CD4-positive, alpha-beta T cell (primary cell): ENCODE measurements around the gene GPC6. TPM values are rescaled to one million over a fixed set of nuclear protein-coding genes. Genes with fewer than 3 reads are reported as not detected.

Source experiments
- ATAC-seq: fragments of 200-7000 bp; cut with Tn5 transposase; one replicate; pipeline ENCODE4 v1.10.0; 2022; ENCODE audit warnings: mild to moderate bottlenecking; ENCODE audit not compliant: poor library complexity
- CTCF ChIA-PET: fragments of 350-600 bp; sonication (Branson Sonifier 250); formaldehyde crosslinking; loops from one replicate; lab custom pipeline; 2021; ENCODE audit warnings: antibody characterized with exemption, inconsistent platforms; lab: Charles Lee
- POLR2A ChIA-PET: fragments of 350-600 bp; sonication (Branson Sonifier 250); formaldehyde crosslinking; loops from one replicate; lab custom pipeline; 2021; ENCODE audit warnings: antibody characterized with exemption, inconsistent platforms; lab: Charles Lee
- DNase-seq, 14 experiments: peaks; one replicate each; pipeline ENCODE4 v3.0.0-alpha.2; 2013 to 2020; ENCODE audit warnings: mixed read lengths in 2 of 14
- H3K27ac ChIP-seq, 2 donors: one replicate each; pipeline versions ENCODE4 v1.5.1 to v1.7.0; 2013; ENCODE audit warnings: low read length in 2 of 2, low read depth in 1 of 2, mild to moderate bottlenecking in 1 of 2
- H3K27me3 ChIP-seq, 2 experiments: 1 replicate in 1 of 2; 2 replicates in 1 of 2; pipeline versions ENCODE4 v1.6.1 to v1.7.0; 2013; ENCODE audit warnings: low read length in 2 of 2, control low read depth in 1 of 2, mild to moderate bottlenecking in 1 of 2, moderate library complexity in 1 of 2; ENCODE audit not compliant: insufficient read depth in 2 of 2, control insufficient read depth in 1 of 2
- H3K36me3 ChIP-seq: one replicate; pipeline ENCODE4 v1.6.1; 2013; ENCODE audit warnings: low read length, control low read depth; ENCODE audit not compliant: insufficient read depth
- H3K4me1 ChIP-seq: one replicate; pipeline ENCODE4 v1.6.1; 2013; ENCODE audit warnings: low read length, control low read depth; ENCODE audit not compliant: insufficient read depth
- H3K4me3 ChIP-seq: one replicate; pipeline ENCODE4 v1.5.1; 2013; ENCODE audit warnings: mild to moderate bottlenecking, low read length, moderate library complexity
- H3K9me3 ChIP-seq, 2 experiments: 1 replicate in 1 of 2; 2 replicates in 1 of 2; pipeline versions ENCODE4 v1.6.1 to v1.7.0; 2013; ENCODE audit warnings: low read length in 2 of 2, mild to moderate bottlenecking in 2 of 2, control low read depth in 1 of 2, moderate library complexity in 1 of 2; ENCODE audit not compliant: control insufficient read depth in 1 of 2, insufficient read depth in 1 of 2
- H3K27ac Mint-ChIP-seq: one replicate; pipeline ENCODE4 v1.8.0; 2020; ENCODE audit warnings: mixed read lengths
- H3K27me3 Mint-ChIP-seq: one replicate; pipeline ENCODE4 v1.8.0; 2021; ENCODE audit warnings: mixed read lengths
- H3K36me3 Mint-ChIP-seq: one replicate; pipeline ENCODE4 v1.8.0; 2021; ENCODE audit warnings: low read depth, mixed read lengths
- H3K4me1 Mint-ChIP-seq: one replicate; pipeline ENCODE4 v1.8.0; 2021; ENCODE audit warnings: low read depth, mixed read lengths
- H3K4me3 Mint-ChIP-seq: one replicate; pipeline ENCODE4 v1.8.0; 2020; ENCODE audit warnings: mild to moderate bottlenecking, mixed read lengths
- H3K9me3 Mint-ChIP-seq: one replicate; pipeline ENCODE4 v1.8.0; 2020; ENCODE audit warnings: mixed read lengths
- CTCF ChIP-seq: fragments of 200-600 bp; IDR thresholded peaks from one replicate; pipeline ENCODE4 v1.8.0; 2022; ENCODE audit warnings: antibody characterized with exemption, mild to moderate bottlenecking
- intact Hi-C, 2 experiments: fragments of 100-400 bp; cut with DNase I in 1 of 2; cut with micrococcal nuclease in 1 of 2; formaldehyde crosslinking; loops; one replicate each; pipeline versions ENCODE4 v1.15.1 to v1.9.0; 2023 to 2025; cut with DNase I, micrococcal nuclease
- total RNA-seq, 174 experiments: library from RNA in 2 of 174; stranded (reverse) in 2 of 174; gene quantifications; one replicate each; pipeline ENCODE4 v1.2.3 and lab custom pipeline; 2021 to 2026

Gene GPC6
- total RNA-seq, 2 experiments from 2014 or later = not detected

GRCh38 chr13:94395860-94396259 lies 1169.3 kb downstream of the GPC6 start:
- DNase-seq (no peak), ATAC-seq (no peak)
- Histone ChIP-seq H3K9me3 (no peaks in the 10 kb centered on the region), H3K36me3 (no peaks in the 10 kb centered on the region), H3K4me1 (no peaks in the 10 kb centered on the region), H3K27me3 (peaks cover 0 to 11% of the 10 kb centered on the region in 2 experiments), H3K27ac (no peak overlapping the region), H3K4me3 (no peak overlapping the region)
- Mint-ChIP-seq H3K9me3 (no peaks in the 10 kb centered on the region), H3K27ac (no peak overlapping the region), H3K36me3 (no peaks in the 10 kb centered on the region), H3K27me3 (peaks cover 17% of the 10 kb centered on the region), H3K4me3 (no peak overlapping the region), H3K4me1 (no peaks in the 10 kb centered on the region)
- TF ChIP-seq CTCF = no peak
- ChIA-PET CTCF (no interaction called here), POLR2A (interaction anchor here (0.5 kb wide), 1 partner anchor 64 kb away, joined by 3 read pairs; no protein-coding TSS in a partner anchor)
- intact Hi-C loops = no loop called here

DNA sequence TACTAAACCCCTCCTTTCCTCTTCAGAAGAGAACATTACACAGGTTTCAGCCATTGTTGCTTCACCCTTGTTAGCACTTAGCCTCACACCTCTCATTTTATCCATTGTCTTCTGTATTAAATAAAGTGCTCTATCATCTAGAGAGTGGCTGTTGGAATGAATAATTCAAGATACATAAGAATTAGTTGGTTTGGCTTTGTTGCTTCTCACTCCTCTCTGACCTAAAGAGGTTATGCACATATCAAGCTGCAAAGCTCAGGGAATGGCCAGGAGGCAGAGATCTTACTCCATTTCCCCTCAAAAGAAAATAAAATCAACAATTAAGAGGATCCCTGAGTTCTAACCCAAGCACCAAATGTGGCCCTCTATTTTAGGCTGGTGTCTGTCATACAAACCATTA lies 1173.2 kb downstream of the GPC6 start:
- H3K9me3 Mint-ChIP-seq = no peaks in the 10 kb centered on the region
- ATAC-seq (no peak), DNase-seq (no peak)
- ChIA-PET POLR2A (no interaction called here), CTCF (no interaction called here)
- Histone ChIP-seq H3K36me3 (no peaks in the 10 kb centered on the region), H3K27me3 (peaks cover 0 to 4% of the 10 kb centered on the region in 2 experiments), H3K27ac (no peak overlapping the region), H3K4me1 (no peaks in the 10 kb centered on the region), H3K9me3 (no peaks in the 10 kb centered on the region), H3K4me3 (no peak overlapping the region)
- intact Hi-C loops = no loop called here
- peaks cover 13% of the 10 kb centered on the region for H3K27me3 Mint-ChIP-seq
- no peak for TF ChIP-seq CTCF
- H3K4me1 Mint-ChIP-seq = no peaks in the 10 kb centered on the region
- H3K36me3 Mint-ChIP-seq = no peaks in the 10 kb centered on the region
- H3K4me3 Mint-ChIP-seq = no peak overlapping the region
- no peak overlapping the region for H3K27ac Mint-ChIP-seq

GRCh38 chr13:94400874-94401273 lies 1174.3 kb downstream of the GPC6 start:
- H3K27ac Mint-ChIP-seq = no peak overlapping the region
- H3K4me1 Mint-ChIP-seq = no peaks in the 10 kb centered on the region
- H3K9me3 Mint-ChIP-seq = no peaks in the 10 kb centered on the region
- intact Hi-C loops = no loop called here
- no peaks in the 10 kb centered on the region for H3K36me3 ChIP-seq
- H3K36me3 Mint-ChIP-seq = no peaks in the 10 kb centered on the region
- peaks cover 4% of the 10 kb centered on the region for H3K27me3 Mint-ChIP-seq
- H3K27me3 ChIP-seq = peaks cover 0 to 2% of the 10 kb centered on the region in 2 experiments
- ChIA-PET CTCF (no interaction called here), POLR2A (no interaction called here)
- DNase-seq (no peak), ATAC-seq (no peak)
- no peaks in the 10 kb centered on the region for H3K4me1 ChIP-seq
- no peaks in the 10 kb centered on the region for H3K9me3 ChIP-seq
- H3K4me3 Mint-ChIP-seq = no peak overlapping the region
- no peak for TF ChIP-seq CTCF
- H3K4me3 ChIP-seq = no peak overlapping the region
- H3K27ac ChIP-seq = no peak overlapping the region
